ENCODE results near the gene MBLAC2.

- TF ChIP-seq POLR2A (IDR thresholded peaks at IDR 0.05) (no peak), CTCF (IDR thresholded peaks at IDR 0.05) (no peak), EP300 (IDR thresholded peaks at IDR 0.05) (no peak)
Observed at GRCh38 chr5:90479611-90480385, 5.2 kb upstream of the MBLAC2 start.

All from suprapubic skin (tissue), 3 donors.